GM12892 (cell line): ENCODE results near the gene KCNG2.

Source experiments
- DNase-seq: peaks from one replicate; pipeline ENCODE4 v3.0.0; 2011; ENCODE audit not compliant: insufficient read length
- FAIRE-seq: peaks from 2 replicates; lab custom pipeline; 2011; peaks lifted over from hg19 to GRCh38; lab: Jason Lieb, UNC
- POLR2A ChIP-seq: IDR thresholded peaks from 2 replicates; pipeline ENCODE4 v1.6.1; 2011; ENCODE audit warnings: low read depth, low read length, control low read depth
- POLR2AphosphoS5 ChIP-seq: IDR thresholded peaks from 2 replicates; pipeline ENCODE4 v1.6.1; 2011; ENCODE audit warnings: low read depth, low read length, control low read depth
- TAF1 ChIP-seq: IDR thresholded peaks from 2 replicates; pipeline ENCODE4 v1.6.1; 2011; ENCODE audit warnings: low read depth, mild to moderate bottlenecking, control low read depth, low read length, borderline replicate concordance

The KCNG2 gene

DNA sequence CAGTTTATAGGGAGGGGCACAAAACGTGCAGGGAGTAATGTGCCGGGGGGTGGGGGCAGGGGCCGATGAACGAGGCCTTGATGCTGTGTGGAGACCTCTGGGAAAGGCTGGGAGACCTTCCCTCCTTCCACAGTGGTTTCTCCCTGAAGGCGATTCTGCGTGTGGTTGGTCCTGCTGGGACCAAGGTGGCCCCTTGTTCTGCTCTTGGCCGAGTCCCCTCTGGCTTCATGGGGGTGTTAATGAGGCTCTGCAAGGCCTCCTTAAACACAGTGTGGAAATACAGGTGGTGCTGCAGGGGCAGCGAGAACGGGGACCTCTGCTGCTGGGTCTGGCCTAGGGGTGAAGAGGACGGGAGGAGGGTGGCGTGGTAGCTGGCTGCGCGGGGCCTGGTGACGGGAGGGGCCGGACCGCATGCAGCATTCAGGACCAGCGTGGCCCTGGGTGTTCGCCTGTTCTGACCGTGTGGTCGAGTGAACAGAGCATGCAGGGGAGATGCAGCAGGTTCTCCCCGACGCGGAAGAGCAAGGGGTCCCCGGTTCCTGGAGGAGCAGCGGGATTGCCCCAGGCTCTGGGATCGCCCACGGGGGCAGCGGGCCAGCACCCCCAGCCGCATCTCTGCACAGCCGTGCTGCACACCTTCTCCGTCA lies 42.1 kb upstream of the KCNG2 start:
- TF ChIP-seq POLR2AphosphoS5 = no peak
- TF ChIP-seq TAF1 = no peak
- TF ChIP-seq POLR2A = no peak
- DNase-seq = no peak
- FAIRE-seq = no peak

DNA sequence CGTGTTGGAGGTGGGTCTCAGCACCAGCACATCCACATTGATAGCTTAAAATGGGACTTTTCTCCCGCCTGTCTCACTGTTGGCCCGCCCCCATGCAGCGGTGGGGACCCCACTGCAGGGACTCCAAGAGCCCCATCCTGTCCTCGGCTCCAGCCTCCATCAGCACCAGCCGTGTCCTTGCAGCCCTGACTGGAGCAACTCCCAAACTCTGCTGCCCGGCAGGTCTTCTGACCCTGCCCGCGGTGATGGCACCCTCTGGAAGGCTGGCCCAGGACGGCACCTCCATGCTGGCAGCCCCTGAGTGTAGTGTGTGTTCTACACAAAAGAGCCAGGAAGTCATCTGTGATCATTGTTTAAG lies 41.6 kb upstream of the KCNG2 start:
- TF ChIP-seq POLR2AphosphoS5 (no peak), TAF1 (no peak), POLR2A (no peak)
- DNase-seq (no peak), FAIRE-seq (no peak)

DNA sequence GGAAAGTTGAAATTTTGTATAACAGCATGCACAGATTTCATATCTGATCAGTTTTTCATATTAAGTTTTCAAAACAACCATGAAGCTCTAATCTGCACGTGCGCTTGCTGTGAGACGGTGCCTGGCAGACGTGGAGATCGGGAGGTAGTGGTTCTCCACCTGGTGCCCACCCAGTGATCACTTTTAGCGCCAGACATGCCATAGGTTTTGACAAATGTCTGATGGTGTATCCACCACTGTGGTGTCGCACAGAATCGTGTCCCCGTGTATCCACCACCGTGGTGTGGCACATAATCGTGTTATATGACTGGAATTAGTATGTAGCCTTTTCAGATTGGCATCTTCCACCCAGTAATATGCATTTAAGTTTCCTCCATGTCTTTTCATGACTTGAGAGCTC lies 40.9 kb upstream of the KCNG2 start:
- FAIRE-seq = no peak
- no peak for TF ChIP-seq POLR2AphosphoS5
- TF ChIP-seq TAF1 = no peak
- no peak for TF ChIP-seq POLR2A
- no peak for DNase-seq

DNA sequence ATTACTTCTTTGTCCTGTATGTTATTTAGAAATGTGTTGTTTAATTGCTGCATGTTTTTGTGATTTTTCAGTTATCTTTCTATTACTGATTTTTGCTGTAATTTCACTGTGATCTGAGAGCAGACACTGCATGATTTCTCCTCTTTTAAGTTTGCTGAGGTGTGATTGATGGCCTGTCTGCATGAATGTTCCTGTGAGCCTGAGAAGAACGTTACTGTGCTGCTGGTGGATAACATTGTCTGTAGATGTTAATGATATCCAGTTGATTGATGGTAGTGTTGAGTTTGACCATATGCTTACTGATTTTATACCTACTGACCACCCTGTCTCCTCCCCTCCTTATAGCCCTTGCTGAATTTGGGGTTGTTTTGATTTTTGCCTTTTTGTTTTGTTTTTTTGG lies 37.4 kb upstream of the KCNG2 start:
- FAIRE-seq = no peak
- TF ChIP-seq POLR2A = no peak
- no peak for TF ChIP-seq POLR2AphosphoS5
- no peak for TF ChIP-seq TAF1

DNA sequence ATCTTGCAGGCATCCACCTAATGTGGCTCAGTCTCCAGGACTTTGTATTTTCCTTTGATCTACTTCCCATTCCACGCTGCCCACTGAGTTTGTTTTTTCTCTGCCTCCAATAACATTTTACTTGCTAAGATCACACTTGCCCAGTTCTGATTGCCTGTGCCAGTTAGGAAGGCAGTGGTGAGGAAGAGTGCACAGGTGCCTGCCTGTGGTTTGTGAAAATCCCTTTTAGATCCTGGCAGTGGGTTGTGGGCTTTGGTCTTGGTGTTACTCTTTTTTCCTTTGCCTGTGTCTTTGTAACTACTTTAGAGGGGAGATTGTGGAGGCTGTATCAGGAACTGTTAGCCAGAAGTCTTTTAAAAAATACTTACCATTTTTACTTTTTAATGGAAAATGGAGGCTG lies 36.9 kb upstream of the KCNG2 start:
- DNase-seq = no peak
- FAIRE-seq = no peak
- no peak for TF ChIP-seq POLR2AphosphoS5
- TF ChIP-seq POLR2A = no peak
- no peak for TF ChIP-seq TAF1

More for the DNA sequence above, 37.4 kb upstream of the KCNG2 start:
- DNase-seq = no peak

DNA sequence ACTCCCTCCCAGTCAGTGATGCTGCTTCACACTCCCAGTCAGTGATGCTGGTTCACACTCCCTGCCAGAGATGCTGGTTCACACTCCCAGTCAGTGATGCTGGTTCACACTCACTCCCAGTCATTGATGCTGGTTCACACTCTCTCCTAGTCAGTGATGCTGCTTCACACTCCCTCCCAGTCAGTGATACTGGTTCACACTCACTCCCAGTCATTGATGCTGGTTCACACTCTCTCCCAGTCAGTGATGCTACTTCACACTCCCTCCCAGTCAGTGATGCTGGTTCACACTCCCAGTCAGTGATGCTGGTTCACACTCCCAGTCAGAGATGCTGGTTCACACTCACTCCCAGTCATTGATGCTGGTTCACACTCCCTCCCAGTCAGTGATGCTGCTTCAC lies 34.3 kb upstream of the KCNG2 start:
- no peak for FAIRE-seq

DNA sequence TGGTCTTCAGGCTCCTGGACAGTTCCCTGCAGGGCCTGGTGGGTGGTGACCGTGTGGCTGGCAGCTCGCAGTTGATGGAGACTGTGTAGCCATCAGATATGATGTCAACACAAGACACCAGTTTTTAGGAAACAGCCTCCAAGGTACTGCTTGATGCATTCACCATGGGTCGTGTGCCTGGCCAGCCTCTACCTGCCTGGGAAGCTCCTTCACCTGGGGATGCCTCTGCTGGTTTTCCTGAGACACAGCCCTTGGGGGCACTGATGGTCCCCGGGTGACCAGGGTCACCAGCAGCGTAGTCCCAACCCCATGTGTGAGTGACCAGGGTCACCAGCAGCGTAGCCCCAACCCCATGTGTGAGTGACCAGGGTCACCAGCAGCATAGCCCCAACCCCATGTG lies 33.6 kb upstream of the KCNG2 start:
- TF ChIP-seq POLR2A (no peak), TAF1 (no peak), POLR2AphosphoS5 (no peak)
- DNase-seq (no peak), FAIRE-seq (no peak)

More for the DNA sequence above, 34.3 kb upstream of the KCNG2 start:
- DNase-seq = no peak
- TF ChIP-seq TAF1 = no peak
- no peak for TF ChIP-seq POLR2A

DNA sequence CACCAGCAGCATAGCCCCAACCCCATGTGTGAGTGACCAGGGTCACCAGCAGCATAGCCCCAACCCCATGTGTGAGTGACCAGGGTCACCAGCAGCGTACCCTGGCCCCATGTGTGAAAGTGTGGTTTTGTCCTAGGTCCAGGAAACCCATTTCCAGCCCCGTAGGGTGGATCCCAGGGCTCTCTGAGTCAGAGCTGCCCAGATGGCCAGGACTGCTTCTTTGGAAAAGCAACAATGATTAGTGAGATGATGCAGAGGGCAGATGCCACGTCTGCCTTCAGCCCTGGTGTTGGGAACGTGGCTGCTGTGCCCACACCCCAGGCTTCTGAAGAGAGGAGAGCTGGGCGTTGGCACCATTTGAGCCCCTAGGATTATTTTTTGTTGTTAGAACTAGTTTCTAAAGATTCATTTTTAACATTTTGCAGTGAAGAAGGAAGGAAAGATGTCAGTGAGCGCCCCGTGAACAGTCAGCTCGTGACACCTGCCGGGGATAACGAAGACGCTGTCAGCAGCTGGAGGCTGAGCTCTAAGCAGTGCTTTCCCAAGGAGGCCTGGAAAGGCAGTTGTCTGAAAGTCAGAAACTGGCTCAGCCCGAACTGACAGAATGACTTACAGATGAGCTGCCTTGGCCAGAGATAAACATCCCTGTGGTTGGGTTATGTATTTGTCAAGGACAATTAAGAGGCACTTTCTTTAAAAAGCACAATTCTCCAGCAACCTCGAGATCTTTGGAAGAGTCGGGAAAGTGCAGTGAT lies 32.1 kb upstream of the KCNG2 start:
- DNase-seq (no peak), FAIRE-seq (no peak)
- TF ChIP-seq POLR2AphosphoS5 (no peak), POLR2A (no peak), TAF1 (no peak)

DNA sequence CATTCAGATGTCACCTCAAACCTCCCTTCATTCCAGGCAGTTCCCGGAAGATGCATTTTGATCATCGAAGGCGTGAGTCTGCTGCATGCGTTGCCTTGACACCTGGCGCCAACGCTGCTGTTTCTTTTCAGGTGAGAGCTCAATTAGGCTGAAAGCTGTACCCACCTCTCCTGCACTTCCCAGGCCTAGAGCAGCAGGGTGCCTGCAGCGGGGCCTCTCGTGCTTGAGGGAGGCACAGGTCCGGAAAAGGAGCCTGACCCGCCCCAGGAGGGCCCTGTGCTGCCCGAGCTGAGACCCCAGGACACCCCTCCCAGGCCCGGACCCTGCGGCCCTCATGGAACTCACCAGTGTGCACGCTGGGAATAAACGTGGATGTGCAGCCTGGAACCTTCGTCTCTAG lies 31.4 kb upstream of the KCNG2 start:
- FAIRE-seq (no peak), DNase-seq (no peak)
- TF ChIP-seq TAF1 = no peak

DNA sequence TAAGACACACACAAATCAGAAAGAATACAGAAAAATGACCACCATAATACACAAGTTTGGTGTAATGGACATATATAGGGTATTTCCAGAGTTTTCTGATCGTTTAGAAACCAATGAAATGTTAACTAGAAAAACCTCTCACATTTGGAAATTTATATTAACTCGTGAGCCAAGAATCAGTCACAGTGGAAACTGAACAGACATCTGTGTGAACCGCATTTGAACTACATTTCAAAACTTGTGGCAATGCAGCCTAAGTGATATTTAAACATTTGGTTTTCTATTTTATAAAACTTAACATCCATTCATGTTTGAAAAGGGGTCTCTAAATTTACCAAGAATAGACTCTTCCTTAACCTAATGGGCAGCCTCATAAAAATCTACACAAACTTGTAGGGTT lies 29.0 kb upstream of the KCNG2 start:
- no peak for DNase-seq
- TF ChIP-seq TAF1 = no peak
- no peak for TF ChIP-seq POLR2A
- TF ChIP-seq POLR2AphosphoS5 = no peak
- FAIRE-seq = no peak

DNA sequence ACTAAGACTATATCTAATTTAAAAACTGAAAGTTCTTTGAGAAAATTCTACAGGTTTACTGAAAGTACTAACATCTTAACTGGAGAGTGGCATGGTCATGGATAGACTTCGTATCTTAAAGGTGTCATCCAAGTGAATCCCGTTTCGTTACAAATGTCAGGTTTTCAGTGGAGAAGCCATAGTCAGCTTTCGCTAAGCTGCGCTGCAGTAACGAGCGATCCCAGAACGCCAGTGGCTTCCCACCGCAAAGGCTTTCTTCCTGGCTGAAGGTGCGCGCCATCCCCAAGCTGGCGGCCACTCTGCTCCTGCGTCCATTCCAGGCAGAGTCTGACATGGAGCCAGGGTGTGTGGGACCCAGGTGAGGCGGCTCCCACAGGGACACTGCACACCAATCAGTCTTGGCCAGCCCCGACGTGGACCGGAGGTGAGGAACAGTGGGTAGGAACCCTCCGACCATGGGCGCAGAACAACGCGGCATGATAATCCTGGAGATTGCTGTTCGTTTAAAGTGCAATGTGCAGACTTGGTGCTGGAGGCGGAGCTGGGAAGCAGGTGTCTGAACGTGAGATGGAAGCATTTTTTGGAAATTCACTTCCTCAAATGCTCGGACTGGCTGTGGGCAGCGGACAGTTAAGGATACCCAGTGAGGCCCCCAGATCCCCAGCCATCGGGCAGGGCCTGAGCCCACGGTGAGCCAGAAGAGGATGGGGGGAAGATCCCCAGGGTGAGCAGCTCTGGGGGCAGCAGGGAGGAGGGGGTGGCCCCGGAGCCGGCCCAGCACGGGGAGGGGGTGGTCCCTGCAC lies 27.8 kb upstream of the KCNG2 start:
- no peak for FAIRE-seq
- no peak for TF ChIP-seq POLR2AphosphoS5
- TF ChIP-seq POLR2A = no peak
- no peak for TF ChIP-seq TAF1
- DNase-seq = no peak

DNA sequence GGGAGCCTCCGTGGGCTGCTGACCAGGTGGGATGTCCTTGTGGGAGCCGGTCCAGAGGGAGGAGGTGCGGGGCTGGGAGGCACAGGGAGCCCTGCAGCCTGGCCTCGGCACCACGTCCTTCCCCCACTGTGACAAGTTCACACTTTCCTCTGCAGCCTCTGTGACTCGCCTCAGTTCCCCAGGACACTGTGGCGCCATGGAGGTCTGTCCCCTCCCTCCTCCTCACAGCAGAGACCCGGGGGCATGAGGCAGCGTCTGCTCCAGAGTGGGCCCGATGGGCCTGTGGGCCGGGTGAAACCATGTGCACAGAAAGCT lies 27.3 kb upstream of the KCNG2 start:
- TF ChIP-seq POLR2A (no peak), POLR2AphosphoS5 (no peak), TAF1 (no peak)
- no peak for DNase-seq
- FAIRE-seq = no peak
